SU-DHL-6 (cell line): ENCODE results near the gene CDC42EP4.

Experiments
- H2AFZ ChIP-seq: fragments of 200-600 bp; sonication (generic); 2 replicates; pipeline ENCODE4 v1.6.1; 2014; ENCODE audit warnings: low read depth, mild to moderate bottlenecking, moderate library complexity, mixed read lengths, antibody characterized with exemption, low read length; ENCODE audit not compliant: severe bottlenecking
- H3F3A ChIP-seq: fragments of 200-600 bp; shearing (Covaris generic); 2 replicates; pipeline ENCODE4 v1.6.0; 2016; ENCODE audit warnings: antibody characterized with exemption, mild to moderate bottlenecking; ENCODE audit not compliant: insufficient read depth
- H3K27ac ChIP-seq: fragments of 200-600 bp; sonication (generic); 2 replicates; pipeline ENCODE4 v1.5.1; 2016; ENCODE audit warnings: low read depth, mild to moderate bottlenecking, low read length, moderate library complexity, mixed read lengths
- H3K27me3 ChIP-seq: fragments of 200-600 bp; sonication (generic), shearing (Covaris generic); 2 replicates; pipeline ENCODE4 v1.6.0; 2014; ENCODE audit warnings: mild to moderate bottlenecking, low read length
- H3K36me3 ChIP-seq: fragments of 200-600 bp; sonication (generic); 2 replicates; pipeline ENCODE4 v1.6.1; 2014; ENCODE audit warnings: mild to moderate bottlenecking, low read length, mixed read lengths
- H3K4me2 ChIP-seq: fragments of 300-600, 200-600 bp; shearing (Covaris generic), sonication (generic); 2 replicates; pipeline ENCODE4 v1.6.0; 2014; ENCODE audit warnings: low read length, low read depth, mild to moderate bottlenecking; ENCODE audit not compliant: poor library complexity, severe bottlenecking
- H3K4me3 ChIP-seq: fragments of 200-600 bp; sonication (generic); 2 replicates; pipeline ENCODE4 v1.5.1; 2014; ENCODE audit warnings: antibody characterized with exemption, low read length, mild to moderate bottlenecking, mixed read lengths; ENCODE audit not compliant: insufficient read depth, poor library complexity, severe bottlenecking
- H3K79me2 ChIP-seq: fragments of 200-600 bp; sonication (generic); 2 replicates; pipeline ENCODE4 v1.6.1; 2014; ENCODE audit warnings: mild to moderate bottlenecking, low read length, moderate library complexity; ENCODE audit not compliant: insufficient read depth
- H3K9ac ChIP-seq: fragments of 200-600 bp; sonication (generic); 2 replicates; pipeline ENCODE4 v1.7.0; 2014; ENCODE audit warnings: mild to moderate bottlenecking, low read length
- H3K9me2 ChIP-seq: fragments of 200-600 bp; sonication (generic); replicated peaks from 2 replicates; pipeline ENCODE4 v1.6.1; 2014; ENCODE audit warnings: low read length; ENCODE audit not compliant: insufficient read depth
- H3K9me3 ChIP-seq: fragments of 200-600 bp; sonication (generic); 2 replicates; pipeline ENCODE4 v1.6.1; 2014; ENCODE audit warnings: low read length, mixed read lengths; ENCODE audit not compliant: insufficient read depth
- H4K20me1 ChIP-seq: fragments of 200-600 bp; sonication (generic); 2 replicates; pipeline ENCODE4 v1.6.1; 2014; ENCODE audit warnings: low read depth, mild to moderate bottlenecking, antibody characterized with exemption, low read length, moderate library complexity, mixed read lengths
- CTCF ChIP-seq: fragments of 200-600 bp; sonication (generic); IDR thresholded peaks from one replicate; pipeline ENCODE4 v1.5.1; 2017; ENCODE audit warnings: antibody characterized with exemption, mild to moderate bottlenecking, low read length, moderate library complexity; ENCODE audit not compliant: insufficient read depth, poor library complexity, severe bottlenecking
- EZH2phosphoT487 ChIP-seq: fragments of 200-600 bp; sonication (generic), shearing (Covaris generic); conservative IDR thresholded peaks from 2 replicates; pipeline ENCODE4 v1.6.1; 2018; ENCODE audit warnings: mild to moderate bottlenecking, antibody characterized with exemption, low read length, moderate library complexity, mixed read lengths

The CDC42EP4 gene

DNA sequence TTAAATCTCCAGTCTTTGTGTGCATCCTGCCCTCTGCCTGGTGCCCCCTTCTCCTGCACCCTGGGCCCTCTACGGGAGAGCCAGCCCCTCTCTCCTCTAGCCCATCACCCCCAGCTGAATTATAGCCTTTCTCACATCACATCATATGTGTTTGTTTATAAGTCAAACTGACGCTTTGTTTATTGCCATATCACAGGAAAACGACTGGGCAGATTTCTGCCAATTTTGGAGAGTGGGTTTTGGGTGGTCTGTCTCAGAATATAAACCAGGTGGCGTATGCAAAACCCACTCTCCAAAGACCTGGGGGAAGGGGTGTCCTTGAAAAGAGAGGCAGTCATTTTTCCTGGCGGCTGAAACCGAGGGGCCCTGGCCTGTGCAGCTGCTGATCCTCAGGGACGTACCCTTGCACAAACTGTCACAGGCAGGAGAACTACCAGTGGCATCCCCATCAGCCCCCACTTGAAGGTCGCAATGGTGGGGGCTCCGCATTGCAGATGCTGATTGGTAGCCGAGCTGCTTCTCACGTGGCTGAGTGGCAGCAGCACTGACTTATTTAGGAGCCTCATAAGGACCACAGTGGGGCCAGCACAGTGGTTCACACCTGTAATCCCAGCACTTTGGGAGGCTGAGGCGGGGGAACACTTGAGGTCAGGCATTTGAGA, 34.8 kb upstream of the CDC42EP4 start:
- Histone ChIP-seq H3K36me3 (no peaks in the 10 kb centered on the region), H3K4me3 (no peak overlapping the region), H3K27ac (no peak overlapping the region), H3F3A (no peaks in the 10 kb centered on the region), H3K9me3 (no peaks in the 10 kb centered on the region), H2AFZ (no peak overlapping the region), H3K9me2 (no peaks in the 10 kb centered on the region), H3K9ac (no peak overlapping the region), H3K79me2 (no peaks in the 10 kb centered on the region), H3K27me3 (no peaks in the 10 kb centered on the region), H4K20me1 (no peaks in the 10 kb centered on the region), H3K4me2 (no peak overlapping the region)
- TF ChIP-seq CTCF = no peak
- no peak for TF ChIP-seq EZH2phosphoT487

DNA sequence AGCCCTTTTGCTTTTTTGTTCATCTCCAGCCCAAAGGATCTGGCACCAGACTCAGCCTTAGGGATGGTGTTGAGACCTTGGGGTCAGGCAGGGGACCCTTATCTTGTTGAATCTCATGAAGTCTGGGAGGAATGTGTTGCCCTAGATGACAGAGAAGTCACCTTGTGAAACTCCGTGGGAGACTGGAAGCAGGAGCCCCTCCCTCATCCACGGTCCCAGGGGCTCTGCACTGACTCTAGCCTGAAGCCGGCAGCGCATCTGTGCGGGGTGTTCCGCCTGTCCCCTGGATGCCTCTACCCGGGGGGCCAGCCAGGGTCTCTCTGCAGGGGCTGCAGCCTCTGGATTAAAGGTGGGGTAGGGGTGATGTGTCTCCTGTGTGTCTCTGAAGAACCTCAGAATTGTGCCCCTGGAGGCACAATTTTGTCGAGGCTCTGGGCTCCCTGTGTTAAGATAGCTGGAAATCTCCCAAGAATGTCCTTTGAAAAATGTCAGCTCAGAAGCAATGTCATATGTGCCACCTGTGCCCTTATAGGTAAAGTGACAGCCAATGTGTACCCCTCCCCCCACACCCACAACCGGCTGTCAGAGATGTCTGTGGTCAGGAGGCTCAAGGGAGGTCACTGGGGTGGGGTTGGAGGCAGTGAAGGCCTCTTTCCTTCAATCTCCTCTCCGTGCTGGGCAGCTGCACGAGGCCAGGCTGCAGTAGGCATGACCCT, 32.1 kb upstream of the CDC42EP4 start:
- H4K20me1 ChIP-seq = no peaks in the 10 kb centered on the region

DNA sequence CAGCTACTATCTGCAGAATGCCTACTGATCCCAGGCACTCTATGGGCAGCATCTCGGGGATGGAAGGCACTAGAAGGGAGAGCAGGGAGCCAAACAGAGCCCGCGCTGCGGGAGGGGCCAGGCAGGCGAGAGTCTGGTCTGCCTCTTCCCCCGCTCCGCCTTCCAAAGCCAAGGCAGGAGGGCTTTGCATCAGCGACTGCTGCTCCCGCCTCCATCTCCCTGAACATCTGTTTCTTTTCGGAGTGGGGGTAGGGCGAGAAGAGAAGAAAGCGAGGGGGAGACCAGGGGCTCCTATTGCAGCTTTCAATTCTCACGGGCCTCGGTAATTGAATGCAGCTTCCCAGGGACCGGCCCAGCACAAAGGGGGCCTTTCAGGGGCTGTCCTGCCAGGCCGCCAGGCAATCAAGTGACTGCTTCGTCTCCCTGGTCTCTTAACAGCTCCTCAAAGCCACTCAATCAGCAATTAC, 31.4 kb upstream of the CDC42EP4 start:
- TF ChIP-seq EZH2phosphoT487 (no peak), CTCF (no peak)
- H3K27ac ChIP-seq = no peak overlapping the region
- H3K4me2 ChIP-seq = no peak overlapping the region
- no peaks in the 10 kb centered on the region for H3K79me2 ChIP-seq
- no peak overlapping the region for H3K4me3 ChIP-seq
- H3K9me2 ChIP-seq = no peaks in the 10 kb centered on the region
- H4K20me1 ChIP-seq = no peaks in the 10 kb centered on the region
- no peaks in the 10 kb centered on the region for H3F3A ChIP-seq
- no peak overlapping the region for H3K9ac ChIP-seq
- no peaks in the 10 kb centered on the region for H3K9me3 ChIP-seq
- no peak overlapping the region for H2AFZ ChIP-seq
- H3K36me3 ChIP-seq = no peaks in the 10 kb centered on the region
- no peaks in the 10 kb centered on the region for H3K27me3 ChIP-seq

More for the DNA sequence above, 32.1 kb upstream of the CDC42EP4 start:
- no peaks in the 10 kb centered on the region for H3K9me3 ChIP-seq
- no peaks in the 10 kb centered on the region for H3F3A ChIP-seq
- H3K4me2 ChIP-seq = no peak overlapping the region
- no peaks in the 10 kb centered on the region for H3K27me3 ChIP-seq
- H3K27ac ChIP-seq = no peak overlapping the region
- no peak for TF ChIP-seq CTCF
- no peak for TF ChIP-seq EZH2phosphoT487
- H2AFZ ChIP-seq = no peak overlapping the region
- H3K4me3 ChIP-seq = no peak overlapping the region
- H3K9me2 ChIP-seq = no peaks in the 10 kb centered on the region
- no peaks in the 10 kb centered on the region for H3K79me2 ChIP-seq
- H3K36me3 ChIP-seq = no peaks in the 10 kb centered on the region
- no peak overlapping the region for H3K9ac ChIP-seq
